Right ventricle myocardium superior (tissue), 1 donor: Measurements from ENCODE around the gene PTPRB. TPM values are rescaled to one million over a fixed set of nuclear protein-coding genes. Genes with fewer than 3 reads are reported as not detected.

Experiments
- ATAC-seq: fragments of 200-7000 bp; cut with Tn5 transposase; one replicate; pipeline ENCODE4 v1.9.1; 2020; ENCODE audit warnings: mild to moderate bottlenecking; ENCODE audit not compliant: poor library complexity
- DNase-seq: peaks from one replicate; pipeline ENCODE4 v3.0.0-alpha.2; 2020
- intact Hi-C: fragments of 100-400 bp; cut with DNase I; formaldehyde crosslinking; loops from one replicate; pipeline ENCODE4 v1.11.2; 2022
- total RNA-seq: library from RNA; stranded (reverse); fragmentation: NEBNext Ultra II Directional; extraction: Animal tissue kit (Norgen Biotek cat#: 25700); gene quantifications from one replicate; pipeline ENCODE4 v1.2.1, GENCODE V29; 2021
- donor health status: DM: no; HTN: yes; CAD: no; lungs with severe emphysema.

The PTPRB gene
- total RNA-seq, 1 donor from 2014 or later: 34.6 TPM

GRCh38 chr12:70607107-70607506 lies 30.1 kb downstream of the PTPRB start:
- intact Hi-C loops: no loop called here
- DNase-seq (no peak), ATAC-seq (no peak)

- intact Hi-C loops: no loop called here
- ATAC-seq (no peak), DNase-seq (no peak)
Observed at GRCh38 chr12:70605976-70606375, 31.3 kb downstream of the PTPRB start.

GRCh38 chr12:70604662-70605061 lies 32.6 kb downstream of the PTPRB start:
- no peak for ATAC-seq
- no peak for DNase-seq
- intact Hi-C loops: no loop called here

- ATAC-seq: no peak
- intact Hi-C loops: no loop called here
- no peak for DNase-seq
Observed at GRCh38 chr12:70603044-70603443, 34.2 kb downstream of the PTPRB start.

GRCh38 chr12:70598467-70599193 lies 38.6 kb downstream of the PTPRB start:
- ATAC-seq (no peak), DNase-seq (no peak)
- intact Hi-C loops: no loop called here

GRCh38 chr12:70592664-70593063 lies 44.6 kb downstream of the PTPRB start:
- intact Hi-C loops: loop anchor here (5.0 kb wide), 1 partner anchor 130 kb away; no protein-coding TSS in a partner anchor
- ATAC-seq (no peak), DNase-seq (no peak)

- DNase-seq: no peak
- no peak for ATAC-seq
- intact Hi-C loops: loop anchor here (5.0 kb wide), 1 partner anchor 132 kb away; no protein-coding TSS in a partner anchor
Observed at GRCh38 chr12:70590549-70591226, 46.5 kb downstream of the PTPRB start.

GRCh38 chr12:70590051-70590450 lies 47.2 kb downstream of the PTPRB start:
- DNase-seq: peak; percentile 80
- intact Hi-C loops: loop anchor here (5.0 kb wide), 1 partner anchor 132 kb away; no protein-coding TSS in a partner anchor
- peak; percentile 71 for ATAC-seq

GRCh38 chr12:70584332-70584731 lies 52.9 kb downstream of the PTPRB start:
- intact Hi-C loops: no loop called here
- ATAC-seq (no peak), DNase-seq (no peak)

- no peak for DNase-seq
- no peak for ATAC-seq
- intact Hi-C loops: no loop called here
Observed at GRCh38 chr12:70583251-70583650, 54.0 kb downstream of the PTPRB start.

- intact Hi-C loops: no loop called here
- ATAC-seq (no peak), DNase-seq (no peak)
Observed at GRCh38 chr12:70581208-70581607, 56.0 kb downstream of the PTPRB start.

- ATAC-seq: no peak
- intact Hi-C loops: loop anchor here (5.0 kb wide), 2 partner anchors 675 to 695 kb away; no protein-coding TSS in a partner anchor
- no peak for DNase-seq
Observed at GRCh38 chr12:70577283-70577634, 60.0 kb downstream of the PTPRB start.

- DNase-seq (no peak), ATAC-seq (peak; percentile 87)
- intact Hi-C loops: loop anchor here (5.0 kb wide), 2 partner anchors 674 to 694 kb away; no protein-coding TSS in a partner anchor
Observed at GRCh38 chr12:70576341-70577282, 60.6 kb downstream of the PTPRB start.

- ATAC-seq (no peak), DNase-seq (no peak)
- intact Hi-C loops: no loop called here
Observed at GRCh38 chr12:70571705-70572268, 65.4 kb downstream of the PTPRB start.

GRCh38 chr12:70571029-70571428 lies 66.2 kb downstream of the PTPRB start:
- DNase-seq (no peak), ATAC-seq (no peak)
- intact Hi-C loops: no loop called here

- DNase-seq (no peak), ATAC-seq (no peak)
- intact Hi-C loops: no loop called here
Observed at GRCh38 chr12:70561550-70561949, 75.7 kb downstream of the PTPRB start.

GRCh38 chr12:70560671-70561070 lies 76.6 kb downstream of the PTPRB start:
- no peak for DNase-seq
- intact Hi-C loops: no loop called here
- ATAC-seq: no peak

GRCh38 chr12:70559390-70559789 lies 77.8 kb downstream of the PTPRB start:
- ATAC-seq (no peak), DNase-seq (no peak)
- intact Hi-C loops: no loop called here
